H9 (cell line): ENCODE results near the gene OSBPL10. TPM values are rescaled to one million over a fixed set of nuclear protein-coding genes. Genes with fewer than 3 reads are reported as not detected.
"Not testable (repeated sequence)": the region's sequence is repeated elsewhere in the genome, so short reads cannot be mapped to it uniquely, and the experiment has no call there.

ENCODE experiments used
- DNase-seq: peaks from one replicate; pipeline ENCODE4 v3.0.0-alpha.2; 2017
- H2AFZ ChIP-seq: one replicate; pipeline ENCODE4 v1.6.1; 2013; ENCODE audit warnings: mild to moderate bottlenecking, low read length, control low read depth, moderate library complexity
- H2AK5ac ChIP-seq: 2 replicates; pipeline ENCODE4 v1.6.1; 2013; ENCODE audit warnings: low read length, control low read depth, mixed read lengths; ENCODE audit not compliant: insufficient read length
- H2BK120ac ChIP-seq: one replicate; pipeline ENCODE4 v1.6.1; 2013; ENCODE audit warnings: low read depth, mild to moderate bottlenecking, low read length, control low read depth, inconsistent platforms; ENCODE audit not compliant: poor library complexity, severe bottlenecking
- H2BK12ac ChIP-seq: 2 replicates; pipeline ENCODE4 v1.6.1; 2013; ENCODE audit warnings: low read length, control low read depth, mixed read lengths, low read depth; ENCODE audit not compliant: insufficient read length
- H2BK15ac ChIP-seq: 2 replicates; pipeline ENCODE4 v1.6.1; 2013; ENCODE audit warnings: low read depth, low read length, control low read depth
- H2BK20ac ChIP-seq: one replicate; pipeline ENCODE4 v1.6.1; 2013; ENCODE audit warnings: low read depth, mild to moderate bottlenecking, low read length, control low read depth, inconsistent platforms; ENCODE audit not compliant: poor library complexity, severe bottlenecking
- H2BK5ac ChIP-seq: 2 replicates; pipeline ENCODE4 v1.6.1; 2013; ENCODE audit warnings: low read length, control low read depth, mixed read lengths; ENCODE audit not compliant: insufficient read length
- H3K14ac ChIP-seq: 2 replicates; pipeline ENCODE4 v1.6.1; 2013; ENCODE audit warnings: low read length, control low read depth; ENCODE audit not compliant: insufficient read depth
- H3K18ac ChIP-seq: 2 replicates; pipeline ENCODE4 v1.6.1; 2013; ENCODE audit warnings: low read depth, mild to moderate bottlenecking, mixed read lengths, low read length, control low read depth; ENCODE audit not compliant: insufficient read length
- H3K23ac ChIP-seq: 2 replicates; pipeline ENCODE4 v1.6.1; 2013; ENCODE audit warnings: low read length, control low read depth, mixed read lengths, low read depth; ENCODE audit not compliant: insufficient read length
- H3K23me2 ChIP-seq: 2 replicates; pipeline ENCODE4 v1.6.1; 2013; ENCODE audit warnings: low read depth, mild to moderate bottlenecking, mixed read lengths, low read length, control low read depth; ENCODE audit not compliant: insufficient read length, poor library complexity, severe bottlenecking
- H3K27ac ChIP-seq: 2 replicates; pipeline ENCODE4 v1.5.1; 2013; ENCODE audit warnings: low read length, control low read depth, mixed read lengths, low read depth; ENCODE audit not compliant: insufficient read length
- H3K27me3 ChIP-seq: 2 replicates; pipeline ENCODE4 v1.6.1; 2013; ENCODE audit warnings: low read length, control low read depth, inconsistent platforms; ENCODE audit not compliant: insufficient read depth
- H3K4ac ChIP-seq: 2 replicates; pipeline ENCODE4 v1.6.1; 2013; ENCODE audit warnings: low read depth, mild to moderate bottlenecking, control low read depth, inconsistent platforms, low read length, moderate library complexity
- H3K4me1 ChIP-seq: 2 replicates; pipeline ENCODE4 v1.6.1; 2013; ENCODE audit warnings: low read length, control low read depth, inconsistent platforms; ENCODE audit not compliant: insufficient read depth
- H3K4me2 ChIP-seq: 2 replicates; pipeline ENCODE4 v1.6.1; 2013; ENCODE audit warnings: low read length, control low read depth, mixed read lengths; ENCODE audit not compliant: insufficient read length, insufficient read depth
- H3K56ac ChIP-seq: 2 replicates; pipeline ENCODE4 v1.6.1; 2013; ENCODE audit warnings: low read depth, mild to moderate bottlenecking, mixed read lengths, low read length, control low read depth; ENCODE audit not compliant: insufficient read length
- H3K79me1 ChIP-seq: 2 replicates; pipeline ENCODE4 v1.6.1; 2013; ENCODE audit warnings: low read depth, mild to moderate bottlenecking, moderate library complexity, low read length, control low read depth, inconsistent platforms; ENCODE audit not compliant: insufficient read depth, poor library complexity, severe bottlenecking
- H3K79me2 ChIP-seq: 2 replicates; pipeline ENCODE4 v1.6.1; 2013; ENCODE audit warnings: low read length, control low read depth, inconsistent platforms; ENCODE audit not compliant: insufficient read depth
- H3K9ac ChIP-seq: 2 replicates; pipeline ENCODE4 v1.6.1; 2013; ENCODE audit warnings: low read length, control low read depth, mixed read lengths; ENCODE audit not compliant: insufficient read length; ENCODE audit errors: extremely low read depth
- H3K9me3 ChIP-seq: one replicate; pipeline ENCODE4 v1.6.1; 2013; ENCODE audit warnings: low read depth, low read length, inconsistent platforms; ENCODE audit not compliant: control insufficient read depth
- H3T11ph ChIP-seq: one replicate; pipeline ENCODE4 v1.6.1; 2013; ENCODE audit warnings: mild to moderate bottlenecking, low read length, control low read depth, inconsistent platforms
- H4K20me1 ChIP-seq: one replicate; pipeline ENCODE4 v1.6.1; 2013; ENCODE audit not compliant: control insufficient read depth, insufficient read length, insufficient read depth
- H4K5ac ChIP-seq: 2 replicates; pipeline ENCODE4 v1.6.1; 2013; ENCODE audit warnings: low read depth, mild to moderate bottlenecking, mixed read lengths, low read length, control low read depth; ENCODE audit not compliant: insufficient read length
- H4K8ac ChIP-seq: replicated peaks from 2 replicates; pipeline ENCODE4 v1.6.1; 2013; ENCODE audit warnings: low read length, control low read depth, mixed read lengths, low read depth; ENCODE audit not compliant: insufficient read length
- H4K91ac ChIP-seq: 2 replicates; pipeline ENCODE4 v1.6.1; 2013; ENCODE audit warnings: low read depth, mild to moderate bottlenecking, moderate library complexity, mixed read lengths, low read length, control low read depth; ENCODE audit not compliant: insufficient read length
- H3K27ac Mint-ChIP-seq, 3 experiments: 2 replicates in 2 of 3; 3 replicates in 1 of 3; pipeline ENCODE4 v1.8.0; 2020 to 2021; ENCODE audit warnings: mixed read lengths in 3 of 3, mild to moderate bottlenecking in 1 of 3, moderate library complexity in 1 of 3
- H3K27me3 Mint-ChIP-seq: 2 replicates; pipeline ENCODE4 v1.8.0; 2021; ENCODE audit warnings: low read depth, mild to moderate bottlenecking, moderate library complexity, mixed read lengths
- H3K36me3 Mint-ChIP-seq, 3 experiments: 2 replicates in 2 of 3; 3 replicates in 1 of 3; pipeline ENCODE4 v1.8.0; 2020 to 2021; ENCODE audit warnings: low read depth in 3 of 3, mixed read lengths in 3 of 3; ENCODE audit not compliant: insufficient read depth in 1 of 3
- H3K4me1 Mint-ChIP-seq, 2 experiments: 2 replicates each; pipeline ENCODE4 v1.8.0; 2020; ENCODE audit warnings: mixed read lengths in 2 of 2
- H3K4me3 Mint-ChIP-seq, 2 experiments: 2 replicates in 1 of 2; 3 replicates in 1 of 2; pipeline ENCODE4 v1.8.0; 2020 to 2021; ENCODE audit warnings: mild to moderate bottlenecking in 2 of 2, mixed read lengths in 2 of 2, moderate library complexity in 1 of 2
- H3K9me3 Mint-ChIP-seq, 2 experiments: 2 replicates in 1 of 2; 3 replicates in 1 of 2; pipeline ENCODE4 v1.8.0; 2020; ENCODE audit warnings: mild to moderate bottlenecking in 2 of 2, mixed read lengths in 2 of 2, moderate library complexity in 1 of 2
- CTCF ChIP-seq: fragments of 200-600 bp; sonication (generic); conservative IDR thresholded peaks from 3 replicates; pipeline ENCODE4 v1.8.0; 2021; ENCODE audit warnings: antibody characterized with exemption, mild to moderate bottlenecking
- WGBS: extraction: QIAGEN DNeasy Blood & Tissue Kit; methylation state at CpG from one replicate; pipeline ENCODE4 v1.1.7; 2013; ENCODE audit warnings: missing lambda C conversion rate, low lambda C conversion rate, mixed read lengths; ENCODE audit not compliant: insufficient read length; ENCODE audit errors: extremely low coverage; 5-methylcytosine and 5-hydroxymethylcytosine counted together
- total RNA-seq: library from RNA; stranded (reverse); gene quantifications from 2 replicates; pipeline ENCODE4 v1.2.1, GENCODE V29; 2021

The OSBPL10 gene
- total RNA-seq, 1 experiment from 2014 or later, result 42.7 TPM

- no peak overlapping the region for H2BK12ac ChIP-seq
- H2AK5ac ChIP-seq, result no peak overlapping the region
- no peak for TF ChIP-seq CTCF
- H2BK120ac ChIP-seq, result no peak overlapping the region
- no peak overlapping the region for H3K4ac ChIP-seq
- no peak overlapping the region for H3K27ac Mint-ChIP-seq
- no peaks in the 10 kb centered on the region for H3K27me3 ChIP-seq
- no peaks in the 10 kb centered on the region; a peak in 1 of 5 replicates for H3K9me3 Mint-ChIP-seq
- no peaks in the 10 kb centered on the region for H3K23me2 ChIP-seq
- H3K79me2 ChIP-seq, result no peaks in the 10 kb centered on the region; the same call in 1 of the 2 replicates
- no peak overlapping the region for H3K14ac ChIP-seq
- H3K27me3 Mint-ChIP-seq, result no peaks in the 10 kb centered on the region
- WGBS, result no CpG with 5 or more reads among the region's 5 CpGs
- H3K4me2 ChIP-seq, result no peak overlapping the region
- no peak overlapping the region for H3K27ac ChIP-seq
- H3K9ac ChIP-seq, result no peak overlapping the region
- no peaks in the 10 kb centered on the region; the same call in 1 of the 2 replicates for H3K4me1 ChIP-seq
- H2BK15ac ChIP-seq, result no peak overlapping the region
- H3K18ac ChIP-seq, result no peak overlapping the region
- H3T11ph ChIP-seq, result no peak overlapping the region
- H4K8ac ChIP-seq, result no peak overlapping the region
- H3K4me1 Mint-ChIP-seq, result peaks cover 13 to 19% of the 10 kb centered on the region in 2 experiments
- no peaks in the 10 kb centered on the region for H3K9me3 ChIP-seq
- no peak overlapping the region for H3K23ac ChIP-seq
- no peak overlapping the region for H3K4me3 Mint-ChIP-seq
- H3K36me3 Mint-ChIP-seq, result peaks cover 12 to 17% (median 13%) of the 10 kb centered on the region in 3 experiments
- H3K56ac ChIP-seq, result no peak overlapping the region
- H2AFZ ChIP-seq, result no peak overlapping the region
- peaks cover 3% of the 10 kb centered on the region for H3K79me1 ChIP-seq
- no peak overlapping the region for H4K5ac ChIP-seq
- no peak overlapping the region for H2BK20ac ChIP-seq
- H4K91ac ChIP-seq, result no peak overlapping the region
- H4K20me1 ChIP-seq, result no peaks in the 10 kb centered on the region
- no peak for DNase-seq
- H2BK5ac ChIP-seq, result no peak overlapping the region
These were observed 109.0 kb downstream of the OSBPL10 start for GRCh38 chr3:31871939-31872507.

- not testable (repeated sequence) for H3K56ac ChIP-seq, H3K4me3 Mint-ChIP-seq, H3K27ac ChIP-seq, H3K27me3 Mint-ChIP-seq, H4K20me1 ChIP-seq, H3K4me2 ChIP-seq, H3K23ac ChIP-seq, H3K79me2 ChIP-seq, H2BK5ac ChIP-seq, H3K79me1 ChIP-seq, H2AFZ ChIP-seq, H3K4me1 ChIP-seq, H4K91ac ChIP-seq, H3K27ac Mint-ChIP-seq, H4K5ac ChIP-seq, H3K18ac ChIP-seq, H3K9me3 Mint-ChIP-seq, H3K9me3 ChIP-seq, H3K9ac ChIP-seq, H2BK20ac ChIP-seq, H4K8ac ChIP-seq, H2BK120ac ChIP-seq, H3K4ac ChIP-seq, H2AK5ac ChIP-seq, DNase-seq, H3K27me3 ChIP-seq, H2BK15ac ChIP-seq, H3K23me2 ChIP-seq, H3K14ac ChIP-seq, H3T11ph ChIP-seq, H2BK12ac ChIP-seq
- Mint-ChIP-seq H3K36me3 (peaks cover 18 to 19% (median 18%) of the 10 kb centered on the region in 3 experiments), H3K4me1 (peaks cover 6 to 17% of the 10 kb centered on the region in 2 experiments)
- WGBS, result no CpG with 5 or more reads among the region's 28 CpGs
These were observed 111.0 kb downstream of the OSBPL10 start for GRCh38 chr3:31870111-31870510.
